NB4 (cell line): Measurements from ENCODE around the gene CACNA2D4.

Experiments
- DNase-seq: peaks from one replicate; pipeline ENCODE4 v3.0.0; 2010; ENCODE audit warnings: low read depth
- H3K4me3 ChIP-seq: one replicate; pipeline ENCODE4 v1.5.1; 2011; ENCODE audit warnings: mild to moderate bottlenecking, low read depth, low read length, moderate library complexity
- MYC ChIP-seq: IDR thresholded peaks from 2 replicates; pipeline ENCODE4 v1.6.1; 2011; ENCODE audit warnings: low read depth, low read length
- POLR2A ChIP-seq: IDR thresholded peaks from 2 replicates; pipeline ENCODE4 v1.6.1; 2011; ENCODE audit warnings: mild to moderate bottlenecking; ENCODE audit not compliant: insufficient read length; ENCODE audit errors: extremely low read depth
- TF ChIP-seq, protein P1 (sequence below): IDR thresholded peaks from one replicate; pipeline ENCODE4 v1.5.1; 2012; ENCODE audit warnings: low read depth, low read length
- TF ChIP-seq, protein P2 (sequence below): IDR thresholded peaks from 2 replicates; pipeline ENCODE4 v1.6.1; 2011; ENCODE audit warnings: low read depth, low read length

CACNA2D4 gene

DNA sequence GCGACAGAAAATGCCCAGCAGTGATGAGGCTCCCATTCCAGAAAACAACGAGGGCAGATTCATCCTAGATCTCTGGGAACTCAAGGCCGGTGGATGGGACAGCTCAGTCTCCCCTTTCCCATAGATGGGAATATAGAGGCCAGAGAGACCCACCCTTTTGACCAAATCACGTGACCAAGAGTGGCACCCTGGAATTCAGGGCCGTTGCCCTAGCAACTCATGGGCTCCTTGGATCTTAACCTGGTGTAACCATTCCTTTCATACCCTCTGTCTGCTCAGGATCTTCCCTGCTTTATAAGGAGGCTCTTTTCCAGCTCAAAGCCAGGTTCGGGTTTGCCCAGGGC, 106.5 kb downstream of the CACNA2D4 start:
- TF ChIP-seq, protein P1, sequence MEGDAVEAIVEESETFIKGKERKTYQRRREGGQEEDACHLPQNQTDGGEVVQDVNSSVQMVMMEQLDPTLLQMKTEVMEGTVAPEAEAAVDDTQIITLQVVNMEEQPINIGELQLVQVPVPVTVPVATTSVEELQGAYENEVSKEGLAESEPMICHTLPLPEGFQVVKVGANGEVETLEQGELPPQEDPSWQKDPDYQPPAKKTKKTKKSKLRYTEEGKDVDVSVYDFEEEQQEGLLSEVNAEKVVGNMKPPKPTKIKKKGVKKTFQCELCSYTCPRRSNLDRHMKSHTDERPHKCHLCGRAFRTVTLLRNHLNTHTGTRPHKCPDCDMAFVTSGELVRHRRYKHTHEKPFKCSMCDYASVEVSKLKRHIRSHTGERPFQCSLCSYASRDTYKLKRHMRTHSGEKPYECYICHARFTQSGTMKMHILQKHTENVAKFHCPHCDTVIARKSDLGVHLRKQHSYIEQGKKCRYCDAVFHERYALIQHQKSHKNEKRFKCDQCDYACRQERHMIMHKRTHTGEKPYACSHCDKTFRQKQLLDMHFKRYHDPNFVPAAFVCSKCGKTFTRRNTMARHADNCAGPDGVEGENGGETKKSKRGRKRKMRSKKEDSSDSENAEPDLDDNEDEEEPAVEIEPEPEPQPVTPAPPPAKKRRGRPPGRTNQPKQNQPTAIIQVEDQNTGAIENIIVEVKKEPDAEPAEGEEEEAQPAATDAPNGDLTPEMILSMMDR, result no peak
- TF ChIP-seq, protein P2, sequence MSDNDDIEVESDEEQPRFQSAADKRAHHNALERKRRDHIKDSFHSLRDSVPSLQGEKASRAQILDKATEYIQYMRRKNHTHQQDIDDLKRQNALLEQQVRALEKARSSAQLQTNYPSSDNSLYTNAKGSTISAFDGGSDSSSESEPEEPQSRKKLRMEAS, result 0 out of 2 replicates have a peak, but pooled peaks have one; percentile 16
- no peak for TF ChIP-seq POLR2A
- H3K4me3 ChIP-seq, result peak overlapping the region; percentile 96
- no peak for DNase-seq

DNA sequence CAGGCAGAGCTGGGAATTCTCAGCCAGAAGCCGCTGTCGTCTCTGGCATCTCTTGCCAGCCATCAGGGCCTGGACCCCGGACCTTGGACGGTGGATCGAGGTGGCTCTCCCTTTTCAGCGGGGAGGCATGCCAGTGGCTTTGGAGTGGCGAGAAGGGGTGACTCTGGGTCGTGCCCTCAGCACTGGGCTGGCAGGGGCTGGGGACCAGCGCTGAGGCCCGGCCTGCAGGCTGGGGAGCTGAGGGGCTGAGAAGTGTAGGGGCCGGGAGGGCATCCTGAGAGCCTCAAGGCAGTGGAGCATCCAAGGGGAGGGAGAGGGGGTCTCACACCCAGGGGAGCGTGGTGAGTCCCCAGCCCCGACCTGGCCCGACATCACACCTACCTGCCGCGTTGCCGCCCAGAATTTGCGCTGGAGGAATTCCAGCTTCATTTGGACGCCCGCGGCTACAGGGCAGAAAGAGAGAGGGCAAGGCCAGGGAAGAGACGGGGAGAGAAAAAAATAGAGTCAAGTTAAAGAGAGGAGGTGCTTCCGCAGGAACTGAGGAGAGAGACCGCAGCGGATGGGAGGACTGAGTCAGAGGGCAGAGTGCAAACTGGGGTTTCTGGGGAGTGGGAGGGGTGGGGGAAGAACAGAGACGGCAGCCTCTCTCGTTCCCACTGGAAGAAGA, 107.0 kb downstream of the CACNA2D4 start:
- DNase-seq, result peak; percentile 96
- H3K4me3 ChIP-seq, result peak overlapping the region; percentile 96
- TF ChIP-seq, protein P1, result no peak
- TF ChIP-seq, protein P2, result no peak
- TF ChIP-seq MYC (no peak), POLR2A (peak; percentile 53)

DNA sequence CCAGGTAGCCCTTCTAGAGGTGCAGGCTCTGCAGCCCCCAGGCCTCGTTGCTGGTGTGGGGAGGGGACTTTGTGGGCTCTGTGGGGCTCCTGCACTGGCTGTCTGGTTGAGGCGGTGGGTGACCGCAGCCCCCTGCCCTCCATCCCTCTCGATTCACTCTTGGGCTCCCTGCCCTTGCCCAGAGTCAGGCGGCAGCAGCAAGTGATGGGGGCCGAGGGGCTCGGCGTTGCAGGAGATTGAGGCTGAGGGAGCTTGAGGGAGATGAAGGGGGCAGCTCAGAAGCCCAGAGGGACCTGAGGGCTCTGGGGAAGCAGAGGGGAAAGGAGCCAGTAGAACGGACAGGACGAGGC, 107.5 kb downstream of the CACNA2D4 start:
- TF ChIP-seq, protein P1, result no peak
- TF ChIP-seq POLR2A (no peak), MYC (no peak)
- TF ChIP-seq, protein P2, result no peak
- H3K4me3 ChIP-seq, result peak overlapping the region; percentile 96
- DNase-seq, result no peak

DNA sequence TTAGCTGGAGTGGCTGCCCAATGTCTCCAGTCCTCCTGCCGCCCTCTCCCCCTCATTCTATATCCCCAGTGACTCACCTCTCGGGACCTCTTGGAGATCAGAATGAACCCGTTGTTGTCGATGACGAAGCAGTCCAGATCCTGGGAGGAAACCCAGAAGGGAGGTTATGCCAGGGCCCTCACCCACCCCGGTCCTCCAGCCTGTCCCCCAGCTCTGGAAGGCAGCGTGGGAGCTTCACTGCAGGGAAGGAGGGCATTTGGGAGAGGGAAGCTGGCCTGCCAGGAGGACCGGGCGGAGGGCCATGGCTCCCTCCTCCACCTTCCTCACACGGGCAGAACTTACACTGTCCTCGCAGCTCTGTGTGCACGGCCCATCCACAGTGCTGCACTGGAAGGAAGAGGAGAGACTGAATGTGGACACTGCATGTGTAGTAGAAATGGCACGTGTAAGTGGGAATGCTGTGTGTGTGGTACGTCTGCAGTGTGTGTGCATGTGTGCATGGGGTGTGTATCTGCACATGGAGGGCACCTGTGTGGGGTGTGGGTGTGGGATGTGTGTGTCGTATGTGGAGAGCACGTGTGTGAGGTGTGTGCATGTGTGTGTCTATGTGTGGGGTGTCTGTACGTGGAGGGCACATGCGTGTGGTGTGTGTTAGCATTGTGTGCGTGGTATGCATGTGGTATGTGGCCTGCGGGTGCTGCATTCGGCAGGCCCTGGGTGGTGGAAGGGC, 108.1 kb downstream of the CACNA2D4 start:
- peak overlapping the region; percentile 96 for H3K4me3 ChIP-seq
- DNase-seq, result peak; percentile 86
- TF ChIP-seq, protein P1, result no peak
- TF ChIP-seq, protein P2, result peak; percentile 81
- TF ChIP-seq POLR2A (no peak), MYC (peak; percentile 57; the same call in 1 of the 2 replicates)

DNA sequence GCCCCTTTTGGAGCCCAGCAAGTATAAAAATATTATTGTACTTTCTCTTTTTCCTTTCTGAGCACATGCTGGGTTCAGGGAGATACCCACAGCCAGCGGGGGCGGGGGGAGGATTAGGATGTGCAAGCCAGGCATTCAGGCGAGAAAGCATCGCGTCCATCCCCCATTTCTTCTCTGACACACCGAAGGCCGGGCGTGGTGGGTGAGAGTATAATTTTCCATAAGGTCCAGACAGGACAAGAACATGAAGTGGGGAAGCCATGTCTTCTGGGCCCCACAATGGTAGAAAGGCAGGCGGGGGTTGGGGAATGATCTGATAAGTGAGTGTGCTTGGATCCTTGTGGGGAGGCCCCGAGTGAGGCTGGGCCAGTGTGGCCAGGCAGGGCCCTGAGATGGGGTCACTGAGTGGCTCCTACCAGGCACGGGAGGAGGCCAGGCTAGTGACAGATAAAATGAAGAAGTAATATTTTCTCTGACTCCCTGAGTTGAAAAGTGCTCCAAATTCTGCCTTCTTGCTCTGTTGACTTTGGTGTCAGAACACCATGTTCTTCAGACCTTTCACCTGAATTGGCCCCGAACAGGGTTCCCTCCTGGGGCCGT, 108.8 kb downstream of the CACNA2D4 start:
- peak overlapping the region; percentile 96 for H3K4me3 ChIP-seq
- no peak for DNase-seq
- no peak for TF ChIP-seq MYC
- TF ChIP-seq, protein P1, result no peak
- TF ChIP-seq, protein P2, result no peak
- TF ChIP-seq POLR2A, result no peak
